Epidermal melanocyte (primary cell): Measurements from ENCODE around the gene DAGLA.
A peak's percentile ranks its signal among the peaks of the same experiment; 100 is the strongest.

Experiments
- DNase-seq: peaks from one replicate; pipeline ENCODE4 v3.0.0; 2011; ENCODE audit warnings: low spot score; ENCODE audit not compliant: insufficient read length

Gene DAGLA

GRCh38 chr11:61778357-61778886 lies 98.2 kb downstream of the DAGLA start:
- no peak for DNase-seq

DNA sequence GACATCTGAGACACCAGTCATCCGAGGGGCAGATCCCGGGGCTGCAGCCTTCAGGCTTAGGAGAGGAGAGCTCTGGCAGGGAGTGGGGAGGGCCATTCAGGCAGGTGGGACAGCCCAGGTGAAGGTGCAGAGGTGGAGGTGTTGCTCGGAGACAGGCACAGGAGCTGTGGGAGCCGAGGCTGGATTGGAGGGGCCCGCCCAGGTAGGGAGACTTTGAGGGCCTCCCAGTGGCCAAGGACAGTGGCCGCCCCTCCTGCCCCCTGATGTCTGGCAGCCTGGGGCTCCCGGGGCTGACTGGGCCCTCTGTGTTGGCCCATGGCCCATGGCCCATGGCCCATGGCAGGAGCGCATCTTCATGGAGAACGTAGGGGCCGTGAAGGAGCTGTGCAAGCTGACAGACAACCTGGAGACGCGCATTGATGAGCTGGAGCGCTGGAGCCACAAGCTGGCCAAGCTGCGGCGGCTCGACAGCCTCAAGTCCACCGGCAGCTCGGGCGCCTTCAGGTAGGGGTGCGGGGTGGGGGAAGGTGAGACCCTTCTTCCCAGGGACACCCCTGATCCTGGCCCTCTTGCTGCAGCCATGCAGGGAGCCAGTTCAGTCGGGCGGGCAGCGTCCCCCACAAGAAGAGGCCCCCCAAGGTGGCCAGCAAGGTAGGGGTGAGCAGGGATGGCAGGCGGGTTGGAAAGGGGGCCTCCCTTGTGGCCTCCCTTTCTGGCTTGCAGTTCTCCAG lies 98.9 kb downstream of the DAGLA start:
- no peak for DNase-seq

DNA sequence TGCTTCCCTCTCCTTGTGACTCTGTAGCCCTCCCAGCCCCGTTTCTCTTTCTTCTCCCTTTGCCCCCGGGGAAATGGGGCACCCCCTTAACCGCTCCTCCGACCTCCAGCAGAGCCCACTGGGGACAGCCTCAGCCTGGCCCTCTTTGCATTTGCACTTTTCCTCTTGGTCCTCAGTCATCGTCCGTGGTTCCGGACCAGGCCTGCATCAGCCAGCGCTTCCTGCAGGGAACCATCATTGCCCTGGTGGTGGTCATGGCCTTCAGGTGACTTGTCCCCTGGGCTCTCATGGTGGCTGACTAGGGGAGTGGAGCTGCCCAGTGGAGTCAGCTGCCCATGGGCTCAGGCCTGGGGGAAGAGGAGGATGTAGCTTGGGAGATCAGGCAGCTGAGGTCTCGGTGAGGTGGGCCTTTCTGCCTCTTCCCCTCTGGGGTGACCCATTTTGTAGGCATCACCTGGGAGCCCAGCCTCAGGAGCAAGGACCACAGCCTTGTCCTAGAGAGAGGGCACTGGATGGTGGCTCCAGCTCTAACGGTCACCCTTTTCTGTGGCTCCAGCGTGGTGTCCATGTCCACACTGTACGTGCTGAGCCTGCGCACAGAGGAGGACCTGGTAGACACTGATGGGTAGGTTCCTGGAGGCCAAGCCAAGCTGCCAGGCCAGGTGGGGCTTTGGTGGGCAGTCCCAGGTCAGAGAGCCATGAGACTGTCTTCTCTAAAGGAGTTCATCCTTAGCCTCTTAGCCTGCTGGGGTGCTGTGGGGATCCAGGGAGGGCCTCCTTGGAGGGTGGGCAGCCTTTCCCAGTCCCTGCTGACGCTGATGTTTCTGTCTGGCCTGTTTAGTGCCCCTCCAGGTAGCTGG lies 99.7 kb downstream of the DAGLA start:
- DNase-seq = no peak

GRCh38 chr11:61780581-61781162 lies 100.5 kb downstream of the DAGLA start:
- no peak for DNase-seq

DNA sequence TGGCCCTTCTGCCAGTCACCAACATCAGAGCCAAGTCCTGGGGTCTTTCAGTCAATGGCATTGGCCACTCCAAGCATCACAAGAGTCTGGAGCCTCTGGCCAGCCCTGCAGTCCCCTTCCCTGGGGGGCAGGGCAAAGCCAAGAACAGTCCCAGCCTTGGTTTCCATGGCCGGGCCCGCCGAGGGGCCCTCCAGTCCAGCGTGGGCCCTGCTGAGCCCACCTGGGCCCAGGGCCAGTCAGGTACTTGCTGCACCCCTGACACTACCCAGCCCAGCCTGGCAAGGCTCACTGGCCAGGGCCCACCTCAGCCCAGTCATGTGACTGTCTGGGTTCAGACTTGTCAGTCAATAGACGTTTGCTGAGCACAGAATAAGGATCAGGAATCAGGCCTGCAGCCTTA lies 101.4 kb downstream of the DAGLA start:
- DNase-seq = no peak

- no peak for DNase-seq
These were observed 102.1 kb downstream of the DAGLA start for GRCh38 chr11:61782299-61782698.

DNA sequence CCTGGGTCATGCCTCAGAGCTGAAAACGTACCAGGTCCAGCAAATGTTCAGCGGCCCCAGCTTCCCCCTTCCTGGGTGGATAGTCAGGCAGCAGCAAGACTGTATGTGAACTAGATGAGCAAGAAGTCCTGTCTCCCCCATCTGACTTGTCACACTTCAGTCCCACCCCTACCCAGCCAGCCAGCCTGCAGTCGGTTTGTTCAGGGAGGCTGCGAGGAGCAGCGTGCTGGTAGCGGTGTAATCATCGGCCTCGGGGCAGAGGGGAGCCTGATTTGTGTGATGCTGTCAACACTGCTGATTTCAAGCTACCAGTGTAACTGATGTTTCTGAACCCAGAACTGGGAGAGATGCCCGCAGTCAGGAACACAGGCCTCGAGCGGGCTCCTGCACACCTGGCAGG lies 102.7 kb downstream of the DAGLA start:
- no peak for DNase-seq

DNA sequence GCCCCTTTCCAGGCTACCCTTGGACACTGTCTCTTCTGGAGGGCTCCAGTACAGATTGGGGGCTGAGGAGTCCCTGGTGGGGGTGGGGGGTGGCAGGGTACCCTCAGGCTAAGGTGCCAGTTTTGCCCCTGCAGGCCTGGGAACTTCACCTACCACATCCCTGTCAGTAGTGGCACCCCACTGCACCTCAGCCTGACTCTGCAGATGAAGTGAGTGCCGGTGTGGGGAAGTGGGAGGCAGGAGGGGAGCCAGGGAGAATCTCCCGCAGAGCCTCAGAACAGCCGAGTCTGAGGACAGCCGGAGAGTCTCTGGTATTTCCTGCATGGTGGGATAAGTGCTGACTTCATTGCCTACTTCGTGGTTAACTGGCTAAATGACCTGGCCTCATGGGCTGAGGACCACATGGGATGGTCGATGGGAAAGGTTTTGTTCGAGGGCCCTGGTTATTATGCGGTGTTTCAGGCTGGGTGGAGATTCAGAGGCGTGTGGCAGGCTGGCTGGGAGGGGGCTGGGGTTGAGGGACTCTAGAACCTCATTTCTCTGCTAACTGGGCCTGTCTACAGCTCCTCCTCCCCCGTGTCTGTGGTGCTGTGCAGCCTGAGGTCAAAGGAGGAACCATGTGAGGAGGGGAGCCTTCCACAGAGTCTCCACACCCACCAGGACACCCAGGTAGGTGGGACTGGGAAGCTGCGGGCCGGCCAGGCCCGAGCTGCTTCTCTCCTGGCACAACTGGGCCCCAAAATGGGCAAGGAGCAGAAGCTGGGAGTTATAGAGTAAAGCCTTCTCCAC lies 103.7 kb downstream of the DAGLA start:
- DNase-seq = no peak

DNA sequence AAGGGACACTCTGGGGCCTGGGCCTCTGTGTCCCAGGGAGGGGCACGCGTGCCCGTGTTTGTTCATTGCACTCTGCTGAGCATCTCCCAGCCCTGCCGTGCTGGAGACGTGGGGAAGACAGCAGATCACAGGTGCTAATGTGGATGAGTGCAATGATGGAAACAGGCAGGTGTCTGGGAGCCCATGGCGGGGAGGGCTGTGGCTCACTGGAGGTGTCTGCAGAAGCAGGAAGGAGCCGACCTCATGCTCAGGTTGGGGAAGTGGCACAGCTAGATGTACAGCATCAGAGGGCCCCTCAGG lies 104.3 kb downstream of the DAGLA start:
- no peak for DNase-seq

DNA sequence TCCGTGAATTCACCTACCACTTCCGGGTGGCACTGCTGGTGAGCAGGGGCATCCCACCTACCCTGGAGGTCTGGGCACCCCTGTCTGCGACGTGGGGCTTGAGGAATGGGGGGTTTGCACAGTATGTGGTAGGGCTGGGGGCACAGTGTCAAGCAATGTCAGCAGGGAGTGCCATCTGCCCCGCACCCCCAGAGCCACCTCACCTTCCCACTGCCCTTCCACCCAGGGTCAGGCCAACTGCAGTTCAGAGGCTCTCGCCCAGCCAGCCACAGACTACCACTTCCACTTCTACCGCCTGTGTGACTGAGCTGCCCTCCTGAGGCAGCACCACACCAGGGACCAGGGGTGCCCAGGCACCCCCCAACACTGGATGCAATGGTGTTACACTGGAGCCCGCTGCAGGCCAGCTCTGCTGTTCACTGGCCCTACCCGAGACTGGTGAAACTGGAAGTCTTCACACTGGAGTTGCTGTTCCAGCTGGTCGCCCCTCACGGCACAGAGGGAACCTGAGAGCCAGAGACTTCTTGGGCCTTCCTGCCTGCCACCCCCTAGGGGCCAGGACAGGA lies 105.7 kb downstream of the DAGLA start:
- DNase-seq = no peak

DNA sequence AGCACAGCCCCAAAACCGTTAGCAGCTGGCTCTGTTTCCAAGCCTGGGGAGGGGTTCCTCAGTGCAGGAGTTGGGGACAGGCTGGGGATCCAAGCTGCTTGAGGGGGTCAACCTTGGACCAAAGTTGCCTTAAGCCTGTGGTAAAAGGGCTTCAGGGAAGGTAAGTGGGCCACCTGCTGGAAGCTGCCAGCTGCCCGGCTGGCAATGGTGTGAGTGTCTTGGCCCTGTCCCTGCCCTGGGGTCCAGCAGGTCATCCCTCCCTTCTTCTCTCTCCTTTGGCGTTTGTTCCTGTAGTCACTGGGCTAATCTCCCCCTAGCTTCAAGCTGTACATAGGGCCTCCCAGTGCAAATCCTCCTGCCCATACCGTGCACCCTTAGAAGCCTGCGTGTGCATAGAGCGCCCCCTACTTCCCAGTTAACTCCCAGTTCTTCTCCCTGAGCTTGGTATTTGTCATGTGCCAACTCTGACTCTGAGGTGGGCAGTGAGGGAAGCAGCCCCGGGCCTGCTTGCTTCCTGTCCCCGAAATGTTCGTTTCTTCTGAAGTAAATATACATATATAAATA lies 107.8 kb downstream of the DAGLA start:
- DNase-seq = no peak

DNA sequence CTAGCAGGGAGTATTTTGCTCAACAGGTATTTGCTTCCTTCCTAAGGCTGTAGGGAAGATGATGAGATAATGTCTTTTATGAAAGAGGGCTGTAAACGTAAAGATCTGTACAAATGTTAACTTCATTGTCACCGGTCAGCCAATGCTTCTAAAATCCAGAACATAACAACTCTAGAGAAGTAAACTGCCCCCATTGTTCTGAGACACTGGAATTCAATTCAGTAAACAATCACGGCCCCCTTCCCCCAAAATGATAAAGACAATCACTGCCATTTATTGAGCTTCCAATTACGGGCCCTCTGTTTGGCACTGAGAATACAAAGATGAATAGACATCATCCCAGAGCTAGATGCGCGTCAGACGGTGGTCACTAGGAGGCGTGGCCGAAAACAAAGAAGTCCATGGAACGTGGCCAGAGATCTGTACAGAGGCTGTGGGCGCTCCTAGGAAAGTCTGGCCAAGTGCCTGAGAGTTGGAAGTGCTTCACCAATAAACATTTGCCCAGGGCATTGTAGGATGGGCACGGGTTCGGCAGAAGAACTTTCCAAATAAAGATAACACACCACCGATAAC lies 111.6 kb downstream of the DAGLA start:
- DNase-seq = peak; percentile 67

- DNase-seq = peak; percentile 90
These were observed 112.3 kb downstream of the DAGLA start, which contains the start of the genes FEN1 and TMEM258 for GRCh38 chr11:61792310-61793082. TSS of gene FEN1 (plus strand) at chr11:61792911. CDS start at chr11:61795362, 2,451 bp downstream. TSS of gene TMEM258 (minus strand) at chr11:61792599. CDS start at chr11:61792558, 41 bp downstream.

- DNase-seq = no peak
These were observed 113.1 kb downstream of the DAGLA start for GRCh38 chr11:61793083-61793828.

DNA sequence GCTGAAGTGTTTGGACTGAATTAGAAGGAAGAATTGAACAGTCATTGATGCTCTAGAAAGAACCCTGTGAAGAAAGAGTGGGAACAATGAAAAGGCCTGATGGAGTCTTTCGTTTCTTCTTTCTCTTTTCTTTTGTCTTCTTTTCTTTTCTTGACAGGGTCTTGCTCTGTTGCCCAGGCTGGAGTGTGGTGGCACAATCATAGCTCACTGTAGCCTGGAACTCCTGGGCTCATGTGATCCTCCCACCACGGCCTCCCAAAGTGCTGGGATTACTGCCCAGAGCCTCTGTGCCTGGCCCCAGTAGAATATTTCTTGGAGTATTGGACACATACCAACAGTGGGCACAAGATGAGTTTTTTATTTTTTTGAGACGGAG lies 113.6 kb downstream of the DAGLA start:
- DNase-seq = no peak

DNA sequence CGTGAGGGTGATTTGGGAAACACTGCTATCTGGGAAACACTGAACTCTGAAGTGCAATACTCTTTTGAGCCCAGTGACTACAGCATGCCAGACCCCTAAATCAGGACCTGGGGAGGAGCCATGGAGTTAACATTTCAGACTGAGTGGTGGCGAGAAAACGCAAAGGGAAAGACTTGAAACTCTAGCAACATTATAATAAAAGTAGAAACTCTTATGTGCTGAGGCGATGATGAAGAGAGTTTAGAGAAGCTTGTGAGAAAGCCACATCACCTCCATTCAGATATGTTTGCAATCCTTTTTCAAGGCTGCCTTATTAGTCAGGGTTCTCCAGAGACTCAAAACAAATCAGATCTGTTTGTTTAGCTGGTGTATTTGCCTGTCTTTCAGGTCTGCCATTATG lies 114.4 kb downstream of the DAGLA start:
- DNase-seq = no peak

DNA sequence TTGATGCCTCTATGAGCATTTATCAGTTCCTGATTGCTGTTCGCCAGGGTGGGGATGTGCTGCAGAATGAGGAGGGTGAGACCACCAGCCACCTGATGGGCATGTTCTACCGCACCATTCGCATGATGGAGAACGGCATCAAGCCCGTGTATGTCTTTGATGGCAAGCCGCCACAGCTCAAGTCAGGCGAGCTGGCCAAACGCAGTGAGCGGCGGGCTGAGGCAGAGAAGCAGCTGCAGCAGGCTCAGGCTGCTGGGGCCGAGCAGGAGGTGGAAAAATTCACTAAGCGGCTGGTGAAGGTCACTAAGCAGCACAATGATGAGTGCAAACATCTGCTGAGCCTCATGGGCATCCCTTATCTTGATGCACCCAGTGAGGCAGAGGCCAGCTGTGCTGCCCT lies 115.3 kb downstream of the DAGLA start:
- no peak for DNase-seq

GRCh38 chr11:61795876-61796526 lies 115.8 kb downstream of the DAGLA start:
- no peak for DNase-seq
